NCI-H128 (cell line): ENCODE data around the gene PIK3C3.
"Not testable (repeated sequence)": the region's sequence is repeated elsewhere in the genome, so short reads cannot be mapped to it uniquely, and the experiment has no call there.

Experiments used
- DNase-seq: peaks from one replicate; lab custom pipeline; 2025; ENCODE audit not compliant: unreplicated experiment; lab: John Stamatoyannopoulos, UW

Gene PIK3C3

DNA sequence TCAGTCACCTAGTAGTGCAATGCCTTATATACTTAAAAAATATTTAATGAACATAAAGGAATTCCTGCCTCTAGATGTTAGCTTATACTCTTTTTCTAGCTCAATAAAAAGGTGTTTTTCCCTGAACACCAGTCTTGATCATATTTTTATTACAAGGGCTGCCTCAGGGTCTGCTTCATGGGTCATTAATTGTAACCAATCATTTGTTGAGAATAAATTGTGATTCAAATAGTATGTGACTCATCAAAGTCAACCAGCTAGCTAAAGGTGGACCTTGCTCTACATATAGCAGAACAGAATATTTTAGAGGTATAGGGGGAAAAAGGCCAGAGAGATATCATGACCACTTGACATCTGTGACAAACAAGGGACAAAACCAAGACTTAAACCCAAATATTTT is 114.0 kb downstream of the PIK3C3 start:
- DNase-seq: no peak

DNA sequence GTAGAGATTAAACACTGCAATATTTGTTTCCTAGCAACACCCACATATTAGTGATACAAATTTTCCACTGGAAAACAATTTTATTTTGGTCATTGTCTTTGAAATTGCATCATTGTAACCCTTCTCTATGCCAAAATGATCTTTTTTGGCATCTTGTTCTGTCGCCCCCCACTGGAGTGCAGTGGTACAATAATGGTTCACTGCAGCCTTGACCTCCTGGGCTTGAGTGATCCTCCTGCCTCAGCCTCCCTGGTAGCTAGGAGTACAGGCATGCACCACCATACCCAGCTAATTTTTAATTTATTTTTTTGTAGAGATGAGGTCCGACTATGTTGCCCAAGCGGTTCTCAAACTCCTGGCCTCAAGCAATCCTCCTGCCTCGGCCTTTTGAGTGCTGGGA is 117.4 kb downstream of the PIK3C3 start:
- no peak for DNase-seq

DNA sequence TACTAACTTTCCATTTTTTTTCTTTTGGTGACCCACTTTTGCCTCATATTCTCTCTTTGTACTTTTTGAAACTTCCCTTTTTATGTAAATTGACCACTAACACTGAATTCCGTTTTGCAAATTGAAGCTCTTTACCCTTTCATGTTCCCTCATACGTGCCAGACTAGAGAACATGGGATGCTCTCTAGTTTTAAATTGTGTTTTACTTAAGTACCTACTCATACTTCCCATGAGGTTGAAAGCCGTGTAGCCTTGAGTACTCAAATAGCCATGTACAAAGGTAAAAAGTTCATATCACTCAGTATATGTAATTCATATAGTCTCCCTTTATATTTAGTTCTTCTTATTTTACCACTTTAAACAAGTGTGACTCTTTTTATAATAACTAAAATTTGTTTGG is 119.7 kb downstream of the PIK3C3 start:
- DNase-seq: no peak

DNA sequence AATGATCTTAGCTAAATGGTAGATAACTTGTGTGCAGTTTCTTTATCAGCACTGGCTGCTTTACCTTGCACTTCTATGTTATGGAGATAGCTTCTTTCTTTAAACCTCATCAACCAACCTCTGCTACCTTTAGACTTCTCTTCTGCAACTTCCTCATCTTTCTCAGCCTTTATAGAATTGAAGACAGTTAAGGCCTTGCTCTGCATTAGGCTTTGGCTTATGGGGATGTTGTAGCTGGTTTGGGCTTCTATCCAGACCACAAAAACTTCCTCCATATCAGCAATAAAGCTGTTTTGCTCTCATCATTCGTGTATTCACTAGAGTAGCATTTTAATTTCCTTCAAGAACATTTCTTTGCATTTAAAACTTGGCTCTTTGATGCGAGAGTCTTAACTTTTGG is 123.7 kb downstream of the PIK3C3 start:
- no peak for DNase-seq

DNA sequence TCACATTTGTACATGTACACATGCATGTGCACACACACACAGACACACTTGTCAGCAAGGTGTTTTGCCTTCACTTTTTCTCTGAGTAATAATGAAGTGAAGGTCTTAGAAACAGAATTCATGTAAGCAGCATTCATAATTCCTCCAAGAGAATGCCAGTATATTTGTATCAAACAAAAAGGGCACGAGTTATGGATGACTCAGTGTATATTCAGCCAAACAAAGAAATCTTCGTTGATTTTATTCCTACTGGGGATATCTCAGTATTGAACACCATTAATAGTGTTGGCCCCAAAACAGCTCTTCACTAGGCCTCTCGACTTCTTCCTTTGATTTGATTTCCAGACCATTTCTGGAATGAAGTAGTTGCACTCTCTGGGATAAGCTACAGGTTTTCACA is 125.3 kb downstream of the PIK3C3 start:
- no peak for DNase-seq

DNA sequence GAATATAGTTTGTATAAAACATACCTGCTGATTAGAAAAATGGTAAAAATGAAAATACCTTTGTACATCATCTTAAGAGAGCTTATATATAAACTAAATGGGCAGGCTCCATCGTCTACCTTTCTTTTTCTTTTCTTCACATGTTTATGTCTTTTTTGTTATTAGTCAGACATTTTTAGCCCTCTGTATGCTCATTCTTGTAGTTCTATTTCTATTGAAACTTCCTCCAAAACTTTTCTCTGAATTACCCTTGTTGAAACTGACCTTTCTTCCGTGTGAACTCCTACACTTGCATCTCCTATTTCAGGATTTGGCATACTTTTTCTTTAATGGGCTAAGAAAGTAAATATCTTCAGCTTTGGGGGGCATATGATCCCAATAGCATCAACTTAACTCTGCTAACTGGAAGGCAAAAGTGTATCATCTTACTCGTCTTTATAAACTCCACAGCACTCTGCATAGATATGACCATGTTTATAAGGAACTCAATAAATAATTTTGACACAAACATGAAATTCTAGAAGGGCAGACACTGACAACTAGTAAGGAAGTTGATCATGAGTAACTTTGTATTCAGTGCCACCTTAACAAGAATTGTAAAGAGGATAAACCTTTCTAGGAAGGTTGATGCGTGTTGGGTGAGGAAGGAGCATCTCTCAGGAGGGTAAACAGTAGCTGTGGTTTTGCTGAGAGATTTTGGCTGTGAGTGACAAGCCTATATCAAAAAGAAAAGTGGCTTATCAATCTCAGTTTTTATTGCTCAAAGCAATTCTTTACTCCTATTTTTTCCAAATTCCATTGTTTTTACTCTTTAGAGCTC is 127.6 kb downstream of the PIK3C3 start:
- no peak for DNase-seq

DNA sequence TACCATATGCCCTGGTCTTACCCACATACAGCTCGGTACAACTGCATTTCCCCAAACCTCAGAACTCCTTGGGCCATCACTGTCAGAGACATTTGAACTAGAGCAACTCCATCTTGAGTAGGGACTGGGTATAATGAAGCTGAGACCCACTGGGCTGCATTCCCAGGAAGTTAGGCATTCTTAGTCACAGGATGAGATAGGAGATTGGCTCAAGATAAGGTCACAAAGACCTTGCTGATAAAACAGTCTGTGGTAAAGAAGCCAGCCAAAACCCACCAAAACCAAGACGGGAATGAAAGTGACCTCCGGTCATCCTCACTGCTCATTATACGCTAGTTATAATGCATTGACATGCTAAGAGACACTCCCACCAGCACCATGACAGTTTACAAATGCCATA is 131.3 kb downstream of the PIK3C3 start:
- DNase-seq: no peak

DNA sequence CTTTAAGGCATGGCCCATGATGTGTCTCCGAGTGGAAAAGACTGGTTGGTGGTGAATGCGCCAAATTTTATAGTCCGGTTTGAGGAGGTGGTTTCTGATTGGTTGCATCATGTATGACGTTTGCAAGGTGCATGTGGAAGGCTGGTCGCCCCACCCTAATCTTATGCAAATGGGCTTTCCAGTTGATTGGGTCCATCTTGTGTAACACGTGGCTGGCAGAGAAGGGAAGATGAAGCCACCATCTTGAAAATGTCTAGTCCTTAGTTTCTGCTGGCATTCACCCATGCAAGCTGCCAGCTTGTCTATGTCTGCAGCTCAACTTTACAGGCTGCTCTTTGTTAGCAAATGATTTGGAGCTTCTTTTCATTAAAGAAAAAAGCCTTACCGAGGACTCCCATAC is 132.2 kb downstream of the PIK3C3 start:
- DNase-seq: no peak

DNA sequence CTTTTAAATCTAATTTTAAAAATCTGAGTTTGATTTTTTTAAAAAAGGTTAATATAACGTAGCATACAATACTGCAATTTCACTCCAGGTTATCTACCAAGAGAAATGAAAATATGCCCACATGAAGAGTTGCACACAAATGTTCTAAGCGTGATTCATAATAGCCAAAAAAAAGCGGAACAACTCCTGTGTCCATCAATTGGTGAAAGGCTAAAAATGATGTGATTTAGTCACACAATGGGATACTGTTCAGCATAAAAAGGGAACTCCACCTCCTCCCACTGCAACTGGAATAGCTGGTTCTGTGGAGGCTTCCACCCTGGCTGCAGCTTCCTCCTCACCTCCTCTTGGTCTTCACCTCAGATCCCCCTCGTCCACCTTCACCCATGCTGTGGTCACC is 132.8 kb downstream of the PIK3C3 start:
- DNase-seq: no peak

DNA sequence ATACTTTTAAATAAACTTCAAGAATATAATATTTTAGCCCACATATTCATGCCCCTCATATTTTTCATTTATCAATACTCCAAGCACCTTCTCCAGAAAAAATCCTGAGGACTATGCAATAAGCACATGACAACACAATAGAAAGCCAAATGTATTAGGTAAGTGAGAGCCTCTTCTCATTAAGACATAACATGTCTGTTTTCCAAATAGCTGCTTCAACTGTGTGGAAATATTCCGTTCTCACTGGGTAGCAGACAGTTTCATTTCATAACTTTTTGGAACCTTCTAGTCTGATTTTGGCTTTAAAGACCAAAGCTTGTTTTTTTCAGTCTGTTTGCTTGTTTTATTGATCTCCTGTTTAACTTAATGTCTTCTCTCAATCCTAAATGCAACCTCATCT is 137.8 kb downstream of the PIK3C3 start:
- no peak for DNase-seq

DNA sequence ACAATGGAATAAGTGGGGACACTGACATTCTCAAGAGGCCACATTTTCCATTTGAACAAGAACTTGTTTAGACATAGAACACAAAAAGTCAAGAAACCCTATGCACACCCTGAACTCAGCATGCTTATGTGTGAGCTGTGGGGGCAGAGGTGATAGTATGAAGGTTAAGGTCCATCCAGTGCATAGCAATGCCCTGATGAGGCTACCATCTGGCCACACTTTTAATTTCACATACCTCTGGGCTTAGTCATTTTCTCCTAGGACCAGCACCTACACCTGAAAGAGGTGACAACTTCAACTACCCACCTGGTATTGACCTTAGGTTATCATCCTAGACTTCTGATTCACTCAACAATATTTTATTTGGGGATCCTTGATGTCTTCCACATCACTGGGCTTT is 139.8 kb downstream of the PIK3C3 start:
- no peak for DNase-seq

DNA sequence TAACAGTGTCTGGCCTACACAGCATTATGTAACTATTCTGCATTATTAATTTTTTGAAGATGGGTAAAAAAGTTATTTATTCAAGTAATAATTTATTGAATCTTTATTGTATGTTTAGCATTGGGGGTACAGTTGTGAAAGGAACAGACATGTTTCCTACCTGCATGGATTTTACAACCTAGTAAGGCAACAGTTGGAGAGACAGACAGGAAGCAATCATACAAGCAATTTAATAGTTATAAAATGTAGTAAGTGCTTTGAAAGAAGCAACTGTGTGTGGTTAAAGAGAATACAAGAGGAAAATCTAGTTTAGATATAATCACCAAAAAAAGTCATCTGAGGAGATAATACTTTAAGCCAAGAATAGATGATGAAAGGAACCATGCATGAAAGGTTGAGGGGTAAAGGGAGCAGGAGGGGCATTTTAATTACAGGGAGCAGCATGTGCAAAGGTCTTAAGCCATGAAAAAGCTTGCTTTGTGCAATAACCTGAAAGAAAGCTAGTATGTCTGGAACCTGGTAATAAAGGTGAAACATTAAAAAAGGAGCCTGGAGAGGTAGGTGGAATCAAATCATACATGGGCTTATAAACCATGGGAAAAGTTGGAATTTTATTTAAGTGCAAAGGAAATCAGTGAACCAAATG is 140.8 kb downstream of the PIK3C3 start:
- no peak for DNase-seq

DNA sequence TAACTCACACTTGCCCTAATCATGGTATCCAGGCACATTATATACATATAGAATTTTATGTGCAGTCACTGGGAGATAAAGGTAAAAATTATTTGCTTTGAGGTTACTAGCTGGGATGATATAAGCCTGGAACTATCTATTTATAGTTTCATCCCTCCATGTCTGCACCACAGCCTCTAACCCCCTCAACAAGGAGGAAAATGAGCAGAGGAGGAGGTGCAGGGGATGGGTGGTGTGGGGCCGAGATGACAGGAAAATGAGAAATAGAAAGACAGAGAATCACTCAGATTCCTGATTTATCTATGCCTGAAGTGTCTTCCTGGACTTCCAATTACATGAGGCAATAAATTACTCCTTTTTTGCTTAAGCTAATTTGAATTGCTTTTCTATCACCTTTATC is 145.2 kb downstream of the PIK3C3 start:
- DNase-seq: no peak

DNA sequence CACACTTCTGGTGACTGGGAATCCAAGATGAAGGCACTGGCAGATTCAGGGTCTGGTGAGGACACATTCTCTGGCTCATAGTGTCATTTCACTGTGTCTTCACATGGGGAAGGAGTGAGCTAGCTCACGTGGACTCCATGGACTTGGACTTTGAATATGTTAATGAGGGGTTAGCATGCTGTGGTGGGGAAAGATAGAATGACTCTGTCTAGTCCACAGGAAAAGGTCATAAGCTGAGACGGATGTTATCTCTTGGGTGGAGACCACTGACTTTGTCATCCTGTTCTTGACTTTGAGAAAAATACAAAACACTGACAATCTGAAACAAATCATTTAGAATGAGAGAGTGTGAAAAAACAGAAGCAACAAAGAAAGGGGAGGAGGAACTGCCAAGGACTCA is 145.9 kb downstream of the PIK3C3 start:
- DNase-seq: no peak

DNA sequence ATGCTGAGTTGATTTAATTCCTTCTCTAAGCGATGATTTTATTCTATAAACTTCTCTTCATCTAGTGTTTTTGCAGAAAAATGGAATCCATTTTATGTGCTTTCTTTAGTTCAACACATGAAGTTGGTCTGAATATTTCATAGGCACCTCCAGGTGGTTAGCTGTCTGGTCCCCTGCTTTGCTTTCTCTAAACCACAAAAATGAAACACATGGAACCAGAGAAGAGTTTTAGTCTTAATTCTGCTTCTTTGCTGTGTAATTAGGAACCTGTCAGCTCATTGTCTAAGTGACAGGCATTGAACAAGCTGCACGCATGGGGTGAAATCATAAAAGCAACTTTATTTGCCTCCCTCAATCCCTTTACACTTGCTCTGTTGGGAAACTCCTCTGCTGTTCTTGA is 150.4 kb downstream of the PIK3C3 start:
- no peak for DNase-seq

DNA sequence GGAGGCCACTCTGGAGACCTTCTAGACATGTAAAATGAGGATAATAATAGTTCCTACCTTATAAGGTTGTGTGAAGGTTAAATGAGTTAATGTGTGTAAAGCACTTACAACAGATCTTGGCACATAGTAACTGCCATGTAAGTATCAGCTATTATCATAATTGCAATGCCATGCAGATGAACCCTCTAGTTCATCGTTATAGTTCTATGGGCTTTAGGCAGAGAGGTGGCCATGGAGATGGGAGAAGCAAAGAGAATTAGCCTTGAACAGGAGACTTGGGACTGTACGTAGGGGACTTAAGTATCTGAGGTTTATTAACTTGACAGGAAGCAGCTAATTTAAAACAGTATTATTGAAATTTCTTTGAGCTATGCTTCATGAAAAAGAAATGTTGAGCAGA is 151.8 kb downstream of the PIK3C3 start:
- no peak for DNase-seq

DNA sequence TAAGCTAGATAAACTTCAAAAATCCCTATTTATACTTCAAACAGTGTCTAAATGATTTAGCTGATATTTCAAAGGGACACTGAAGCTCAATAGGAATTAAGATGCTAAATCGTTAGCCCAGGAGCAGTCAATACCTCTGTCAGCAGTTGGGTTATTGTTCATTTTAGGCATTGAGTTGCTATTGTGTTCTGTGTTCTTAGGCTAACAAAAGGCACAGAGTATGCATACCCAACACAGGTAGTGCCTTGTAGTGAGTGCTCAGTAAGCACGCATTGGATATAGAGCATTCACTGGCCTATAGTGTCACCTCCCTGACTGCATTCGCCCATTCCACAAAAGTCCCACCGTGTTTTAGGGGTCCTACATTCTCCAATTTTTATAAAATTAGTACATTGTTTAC is 152.3 kb downstream of the PIK3C3 start:
- DNase-seq: no peak

DNA sequence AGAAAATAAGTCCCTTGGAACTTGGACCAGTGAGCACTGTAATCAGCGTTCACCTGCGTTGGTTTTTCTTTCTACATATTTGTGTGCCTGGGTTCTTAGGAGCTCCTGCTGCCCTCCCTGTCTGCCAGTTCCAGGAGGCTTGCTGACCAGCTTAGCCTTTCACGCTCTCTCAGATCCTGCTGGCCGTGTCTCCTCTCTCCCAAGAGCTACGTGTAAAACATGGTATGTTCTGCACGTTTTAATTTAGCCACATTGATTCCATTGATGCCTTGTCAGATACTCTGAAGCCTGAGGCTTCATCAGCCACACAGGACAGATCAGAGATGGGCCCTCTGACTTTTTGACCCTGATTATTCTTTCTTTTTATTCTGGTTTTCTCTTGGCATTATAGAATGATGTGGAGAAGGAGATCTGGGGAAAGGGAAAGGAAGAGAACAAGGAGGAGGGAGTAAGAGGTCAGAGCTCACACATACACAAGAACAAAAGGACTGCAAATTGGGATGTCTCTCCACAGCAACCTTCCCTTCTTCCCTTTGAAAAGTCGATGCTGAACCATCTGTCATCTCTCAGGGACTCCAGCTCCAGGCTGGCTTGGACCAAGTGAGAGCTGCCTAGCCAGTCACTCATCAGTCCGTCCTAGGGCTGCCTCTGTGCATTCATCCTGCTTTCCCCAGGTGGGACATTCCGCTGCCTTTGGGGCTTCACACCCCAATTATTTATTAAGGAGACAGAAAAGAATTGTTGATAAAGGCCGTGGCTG is 152.8 kb downstream of the PIK3C3 start:
- DNase-seq: no peak

DNA sequence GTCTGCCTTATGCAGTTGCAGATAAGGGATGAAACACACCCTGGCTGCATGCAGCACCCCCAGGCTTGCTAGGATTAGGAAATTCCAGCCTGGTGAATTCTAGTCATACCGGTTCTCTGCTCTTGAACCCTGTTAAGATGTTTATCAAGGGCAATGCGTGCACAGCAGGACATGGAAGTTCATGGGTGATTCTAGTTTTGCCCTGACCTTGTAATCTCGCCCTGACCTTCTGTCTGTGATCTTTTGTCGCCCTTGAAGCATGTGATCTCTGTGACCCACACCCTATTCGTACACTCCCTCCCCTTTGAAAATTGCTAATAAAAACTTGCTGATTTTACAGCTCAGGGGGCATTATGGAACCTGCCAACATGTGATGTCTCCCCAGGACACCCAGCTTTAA is 157.1 kb downstream of the PIK3C3 start:
- not testable (repeated sequence) for DNase-seq

DNA sequence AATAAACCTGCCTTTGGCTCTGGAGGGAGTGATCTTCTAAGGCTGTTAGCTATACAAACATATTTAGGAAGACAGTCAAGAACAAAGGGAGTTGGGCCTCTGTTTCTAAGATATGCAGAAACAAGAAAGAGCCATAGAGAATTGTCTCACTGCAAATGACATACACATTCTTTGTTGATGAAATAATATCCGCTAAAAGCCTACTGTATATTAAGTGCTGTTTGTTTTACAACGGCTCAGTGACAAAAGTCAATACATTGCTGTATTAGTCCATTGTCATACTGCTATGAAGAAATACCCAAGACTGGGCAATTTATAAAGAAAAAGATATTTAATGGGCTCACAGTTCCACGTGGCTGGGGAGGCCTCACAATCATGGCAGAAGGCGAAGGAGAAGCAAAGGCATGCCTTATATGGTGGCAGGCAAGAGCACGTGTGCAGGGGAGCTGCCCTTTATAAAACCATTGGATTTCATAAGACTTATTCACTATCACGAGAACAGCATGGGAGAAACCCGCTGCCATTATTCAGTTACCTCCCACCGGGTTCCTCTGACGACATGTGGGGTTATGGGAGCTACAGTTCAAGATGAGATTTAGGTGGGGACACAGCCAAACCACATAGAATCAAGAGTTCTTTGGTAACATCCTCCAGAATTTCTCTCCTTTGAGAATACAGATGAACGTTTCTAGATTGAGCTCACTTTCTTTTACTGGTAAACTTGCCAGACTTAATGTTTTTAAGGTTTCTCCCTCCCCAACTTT is 157.8 kb downstream of the PIK3C3 start:
- DNase-seq: no peak

DNA sequence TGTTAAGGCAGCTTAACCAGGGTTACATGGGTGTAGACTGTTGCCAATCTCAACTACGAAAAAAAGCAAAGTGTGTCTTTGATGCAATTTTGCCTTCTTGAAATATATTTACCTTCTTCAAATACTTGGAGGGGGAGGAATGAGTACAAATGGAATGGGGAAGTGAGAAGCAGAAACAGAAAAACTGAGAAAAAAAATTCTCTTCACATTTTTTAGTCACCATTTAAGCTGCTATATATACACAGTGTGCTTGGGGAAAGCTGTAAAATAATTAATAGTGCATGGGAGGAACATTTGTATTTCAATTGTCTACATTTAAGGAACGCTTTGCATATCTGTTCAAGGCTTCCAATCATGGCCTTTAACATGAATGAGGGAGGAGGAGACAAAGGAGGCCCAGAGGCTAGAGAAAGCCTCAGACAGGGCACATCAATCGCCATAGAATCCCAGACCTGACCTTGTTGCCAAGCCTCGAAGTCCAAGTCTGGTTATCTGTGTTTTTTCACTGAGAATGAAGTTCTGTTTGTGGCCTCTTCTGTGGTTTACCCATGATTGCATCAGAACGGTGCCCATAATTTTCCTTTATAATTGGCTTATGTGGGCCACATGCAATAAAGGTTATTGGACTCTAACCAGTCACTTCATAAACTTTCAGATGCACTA is 158.6 kb downstream of the PIK3C3 start:
- DNase-seq: no peak
